ENCODE results near the gene ADGRG3. TPM values are rescaled to one million over a fixed set of nuclear protein-coding genes. Genes with fewer than 3 reads are reported as not detected.

ADGRG3 gene
- total and polyA plus RNA-seq, 2 of the 13 experiments (the other 11 are each of a cell fraction or from before 2014, with no cell fraction given): 2.7 to 11.8 TPM

- TF ChIP-seq ZNF687 (CRISPR knock-in tag; IDR thresholded peaks at IDR 0.05) (peak; percentile 40), NFE2 (CRISPR knock-in tag; IDR thresholded peaks at IDR 0.05) (peak; percentile 61; the same call in 1 of the 2 replicates), HNRNPL (IDR thresholded peaks at IDR 0.05; ENCODE audit: low read depth, low read length) (0 out of 2 replicates have a peak, but pooled peaks have one; percentile 26), HNRNPLL (IDR thresholded peaks at IDR 0.05; ENCODE audit: low read depth, low read length, poor library complexity, severe bottlenecking) (peak; percentile 28), NR2F6 (IDR thresholded peaks at IDR 0.05) (no peak), NR2F6 (CRISPR knock-in tag; IDR thresholded peaks at IDR 0.05) (peak; percentile 13; the same call in 1 of the 2 replicates), ZFP1 (CRISPR knock-in tag; IDR thresholded peaks at IDR 0.05) (no peak), ZNF713 (CRISPR knock-in tag; IDR thresholded peaks at IDR 0.05) (no peak), FOSL2 (CRISPR knock-in tag; IDR thresholded peaks at IDR 0.05) (peak; percentile 88), MATR3 (CRISPR knock-in tag; IDR thresholded peaks at IDR 0.05) (0 out of 2 replicates have a peak, but pooled peaks have one; percentile 36), CBX1 (IDR thresholded peaks at IDR 0.05; ENCODE audit: low read depth) (no peak), ZNF737 (CRISPR knock-in tag; IDR thresholded peaks at IDR 0.05; ENCODE audit: borderline replicate concordance) (no peak), JUND (CRISPR knock-in tag; IDR thresholded peaks at IDR 0.05) (0 out of 2 replicates have a peak, but pooled peaks have one; percentile 24), GATAD1 (CRISPR knock-in tag; IDR thresholded peaks at IDR 0.05) (0 out of 2 replicates have a peak, but pooled peaks have one; percentile 17), STAG1 (CRISPR knock-in tag; IDR thresholded peaks at IDR 0.05) (peak; percentile 24), ZMYM2 (CRISPR knock-in tag; IDR thresholded peaks at IDR 0.05) (no peak), GFI1 (CRISPR knock-in tag; IDR thresholded peaks at IDR 0.05; ENCODE audit: borderline replicate concordance) (no peak), KDM2A (CRISPR knock-in tag; IDR thresholded peaks at IDR 0.05; ENCODE audit: borderline replicate concordance, low read depth) (0 out of 2 replicates have a peak, but pooled peaks have one; percentile 11), ZBTB7A (CRISPR knock-in tag; IDR thresholded peaks at IDR 0.05) (0 out of 2 replicates have a peak, but pooled peaks have one; percentile 29), ZNF33B (CRISPR knock-in tag; IDR thresholded peaks at IDR 0.05) (no peak), RAD21 (CRISPR knock-in tag; IDR thresholded peaks at IDR 0.05) (peak; percentile 12; the same call in 1 of the 2 replicates), BRF2 (CRISPR knock-in tag; IDR thresholded peaks at IDR 0.05) (no peak)
These were observed 39.9 kb upstream of the ADGRG3 start, which contains the start of gene ADGRG1 (continued) for GRCh38 chr16:57628008-57628781.

All from HepG2 (cell line).